ENCODE data around the gene SLC49A3. TPM values are rescaled to one million over a fixed set of nuclear protein-coding genes. Genes with fewer than 3 reads are reported as not detected.

Gene SLC49A3
- total and polyA plus RNA-seq, 2 of the 13 experiments (the other 11 are each of a cell fraction or from before 2014, with no cell fraction given): 0.07 to 0.17 TPM

GRCh38 chr4:684623-685327, 4.2 kb downstream of the SLC49A3 start:
- peak overlapping the region; percentile 82 for H3K4me2 ChIP-seq (ENCODE audit: low read depth, low read length)
- no peak overlapping the region for H3K27ac ChIP-seq (ENCODE audit: extremely low read length, insufficient read depth, low read length)
- no peaks in the 10 kb centered on the region for H3K79me2 ChIP-seq (ENCODE audit: insufficient read depth, low read length)
- H3K9ac ChIP-seq (ENCODE audit: insufficient read depth, low read depth, low read length): 0 out of 2 replicates have a peak overlapping the region, but pooled peaks have one; percentile 4
- BruUV-seq (replicated peaks): no TSS peak
- in situ Hi-C loops (cut with HindIII; ENCODE audit: extremely low pct_ligation_motif_present, low pct_unique_long_range_greater_than_20kb): no loop called here
- H3K9me3 ChIP-seq (ENCODE audit: low read length): no peaks in the 10 kb centered on the region
- intact Hi-C loops (cut with micrococcal nuclease; ENCODE audit: unreplicated experiment): loop anchor here (5.0 kb wide), 1 partner anchor 38 kb away; no protein-coding TSS in a partner anchor
- H3K27me3 ChIP-seq (ENCODE audit: control insufficient read depth in 1 of 2, insufficient read depth in 2 of 2, low read length in 2 of 2): 0 out of 5 replicates have a peak, but pooled peaks cover 0 to 1% of the 10 kb centered on the region in 2 experiments
- TF ChIP-seq ZFY (CRISPR knock-in tag; IDR thresholded peaks at IDR 0.05) (no peak), MNT (IDR thresholded peaks at IDR 0.05) (peak; percentile 56), POLR2A (IDR thresholded peaks at IDR 0.05; ENCODE audit: insufficient read depth in 1 of 2, low read depth in 2 of 2, low read length in 2 of 2) (0 out of 4 replicates have a peak, but pooled peaks of 1 of the 2 experiments have one; percentile 31), BRD4 (CRISPR knock-in tag; IDR thresholded peaks at IDR 0.05) (0 out of 2 replicates have a peak, but pooled peaks have one; percentile 35)
- no peak for DNase-seq (ENCODE audit: low spot score)
- no peaks in the 10 kb centered on the region for H3K36me3 ChIP-seq (replicated peaks in 1 of 2; ENCODE audit: control insufficient read depth in 1 of 2, insufficient read depth in 2 of 2, low read length in 2 of 2)
- ChIA-PET CTCF (ENCODE audit: low intra/inter-chr PET ratio, low total read pairs) (interaction anchor here (1.6 kb wide), 1 partner anchor 16 kb away, joined by 7 read pairs; no protein-coding TSS in a partner anchor), POLR2A (interaction anchor here (1.2 to 1.6 kb wide), 2 partner anchors 11 to 16 kb away, joined by 4 to 9 read pairs; partner anchors contain the start of genes ATP5ME and MYL5)
- no peaks in the 10 kb centered on the region for H4K20me1 ChIP-seq (ENCODE audit: insufficient read depth, low read length)
- peaks cover 83% of the 10 kb centered on the region for H3K4me1 ChIP-seq (ENCODE audit: insufficient read depth, low read length)
- no peak overlapping the region for H2AFZ ChIP-seq (ENCODE audit: low read length)
- ATAC-seq: no peak
- no peak for FAIRE-seq
- peak overlapping the region in 1 of 3 experiments; percentile 66; a peak in 1 of 6 replicates for H3K4me3 ChIP-seq (replicated peaks in 1 of 3; ENCODE audit: insufficient read depth in 1 of 3, low read depth in 2 of 3, low read length in 3 of 3)
- WGBS (ENCODE audit: low lambda C conversion rate): 27% methylated on average over 7 of the region's 21 CpGs
